Left ventricle myocardium superior (tissue), 1 donor: ENCODE results near the gene NEK4. TPM values are rescaled to one million over a fixed set of nuclear protein-coding genes. Genes with fewer than 3 reads are reported as not detected.

Experiments
- ATAC-seq: fragments of 200-7000 bp; cut with Tn5 transposase; one replicate; pipeline ENCODE4 v1.9.1; 2020; ENCODE audit warnings: mild to moderate bottlenecking, moderate library complexity
- DNase-seq: peaks from one replicate; pipeline ENCODE4 v3.0.0-alpha.2; 2020
- intact Hi-C: fragments of 100-400 bp; cut with micrococcal nuclease; formaldehyde crosslinking; loops from one replicate; pipeline ENCODE4 v1.11.0; 2022
- long read RNA-seq: library from polyadenylated mRNA; unstranded; transcript quantifications from one replicate; pipeline ENCODE4 v2.0.0, GENCODE V29; 2021
- total RNA-seq: library from RNA; stranded (reverse); fragmentation: NEBNext Ultra II Directional; extraction: Animal tissue kit (Norgen Biotek cat#: 25700); gene quantifications from one replicate; pipeline ENCODE4 v1.2.1, GENCODE V29; 2021
- donor health status: DM: no; HTN: yes; CAD: no; lungs with severe emphysema.

NEK4 gene
- 21.3 TPM for total RNA-seq
- long read RNA-seq, full-length matches to known transcripts: 9 of 24 reads
- long read RNA-seq, partial matches to known transcripts: 7 of 24 reads
- long read RNA-seq, other reads (novel, unspliced or antisense): 8 of 24 reads

DNA sequence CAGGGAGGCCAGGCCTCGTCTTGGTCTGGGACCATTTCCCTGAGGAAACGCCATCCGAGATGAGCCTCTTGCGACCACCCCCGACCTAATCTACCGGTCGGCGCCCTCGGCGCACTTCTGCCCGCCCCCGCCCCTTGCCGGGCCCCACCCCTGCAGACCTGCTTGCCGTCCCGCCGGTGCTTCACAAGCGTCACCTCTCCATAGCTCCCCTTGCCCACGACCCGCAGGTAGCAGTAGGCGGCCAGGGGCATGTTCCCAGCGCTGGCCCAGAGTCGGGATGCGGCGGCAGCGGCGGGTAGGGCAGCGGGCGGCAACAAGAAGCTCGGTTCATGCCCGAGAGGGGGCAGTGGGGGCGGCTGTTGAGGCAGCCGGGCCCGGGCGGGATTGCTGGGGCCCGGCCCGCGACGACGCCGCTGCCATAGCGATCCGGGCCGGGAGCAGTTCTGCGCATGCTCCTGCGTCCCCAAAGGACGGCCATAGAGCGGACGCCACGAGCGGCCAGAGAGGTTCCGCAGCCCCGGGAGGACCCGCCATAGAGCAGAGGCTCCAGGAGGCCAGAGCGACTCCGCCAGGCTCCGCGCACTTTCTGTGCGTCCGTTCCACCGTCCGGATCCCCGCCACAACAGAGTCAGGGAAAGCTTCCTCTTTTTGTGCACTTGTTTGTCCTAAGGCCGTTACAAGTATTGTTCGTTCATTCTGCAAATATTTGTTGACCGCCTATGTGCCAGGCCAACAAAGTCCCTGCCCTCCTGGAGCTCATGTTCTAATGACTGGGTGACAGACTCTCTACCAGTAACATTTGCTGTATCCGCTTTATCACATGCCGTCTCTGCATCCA is at the start of gene NEK4:
NEK4 (minus strand) TSS at position 445 of the 838 bp plus-strand sequence; CDS start at position 251, 194 bp downstream.
- intact Hi-C loops: no loop called here
- peak; percentile 100 for ATAC-seq
- peak; percentile 97 for DNase-seq

DNA sequence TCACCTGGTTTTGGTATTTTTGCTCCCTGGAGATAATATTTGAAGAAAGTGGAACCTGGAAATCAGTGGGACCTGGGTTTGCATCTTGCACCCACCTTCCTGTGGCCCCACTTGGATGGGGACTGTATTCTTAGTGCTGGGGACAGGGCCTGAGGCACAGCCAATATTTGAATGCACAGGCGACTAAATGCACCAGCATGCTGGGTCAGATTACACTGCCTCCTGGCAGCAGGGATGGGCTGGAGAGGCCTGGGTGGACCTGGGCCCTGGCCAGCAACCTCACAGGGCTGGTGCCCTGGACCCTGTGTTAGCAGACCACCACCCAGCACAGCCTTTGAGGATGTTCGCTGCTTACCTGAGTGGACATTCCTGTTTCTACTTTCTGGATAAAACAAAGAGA is 49.2 kb upstream of the NEK4 start:
- intact Hi-C loops: no loop called here
- no peak for ATAC-seq

DNA sequence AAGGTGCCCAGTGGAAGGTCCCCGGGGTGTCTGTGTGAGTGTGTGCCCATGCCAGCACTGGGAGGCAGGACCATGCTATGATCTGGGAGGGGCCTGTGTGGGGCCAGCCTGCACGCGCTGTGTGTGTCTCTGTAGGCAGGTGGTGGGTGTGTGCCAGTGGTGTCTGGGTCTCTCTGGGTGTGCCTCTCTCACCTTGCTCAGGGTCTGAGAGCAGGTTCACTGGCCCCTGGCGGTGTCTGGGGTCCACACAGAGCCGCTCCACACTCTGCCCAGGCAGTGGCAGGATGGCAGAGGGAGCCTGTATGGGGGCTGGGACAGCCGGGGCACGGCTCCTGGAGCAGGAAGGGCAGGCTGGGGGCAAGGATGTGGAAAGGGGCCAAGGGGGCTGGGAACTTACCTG is 47.1 kb upstream of the NEK4 start:
- no peak for ATAC-seq
- DNase-seq: no peak
- intact Hi-C loops: no loop called here

More for the DNA sequence above, 49.2 kb upstream of the NEK4 start:
- DNase-seq: no peak

DNA sequence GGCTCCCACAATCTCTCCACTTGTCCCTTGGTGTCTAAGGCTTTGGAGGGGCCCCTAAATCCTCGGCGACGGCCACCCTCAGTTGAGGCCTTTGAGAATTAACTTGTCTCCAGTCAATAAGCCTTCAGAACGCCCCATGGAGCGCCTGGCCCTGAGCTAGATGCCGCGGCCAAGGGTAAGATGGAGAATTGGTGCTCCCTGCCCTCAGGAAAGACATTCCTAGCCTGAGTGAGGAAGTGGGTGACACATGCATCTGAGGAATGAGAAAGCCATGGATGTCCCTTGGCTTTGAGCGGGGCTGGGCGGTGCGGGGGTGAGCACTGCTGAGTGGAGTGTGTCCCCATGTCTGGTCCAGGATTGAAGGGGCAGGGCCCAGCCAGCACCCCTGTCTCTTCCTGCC is 46.5 kb upstream of the NEK4 start:
- DNase-seq (no peak), ATAC-seq (no peak)
- intact Hi-C loops: no loop called here

DNA sequence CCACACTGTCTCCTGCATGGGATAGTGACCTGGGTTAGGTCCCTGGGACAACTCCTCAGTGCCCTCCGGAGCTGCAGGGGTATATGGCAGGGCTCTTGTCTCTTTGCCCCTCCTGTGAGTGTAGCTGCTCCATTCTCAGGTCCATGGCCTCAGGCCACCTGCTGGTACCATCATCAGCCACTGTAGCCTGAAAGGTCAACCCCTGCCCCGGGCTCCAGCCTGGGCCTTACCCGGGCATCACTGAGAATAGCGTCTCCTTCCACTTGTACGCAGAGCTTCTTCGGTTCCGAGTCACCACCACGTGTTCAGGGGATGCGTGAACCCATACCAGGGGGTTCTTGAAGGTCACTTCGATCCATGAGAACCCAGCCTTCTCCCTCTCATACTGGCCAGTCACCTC is 45.9 kb upstream of the NEK4 start:
- intact Hi-C loops: no loop called here
- no peak for DNase-seq
- ATAC-seq: no peak

DNA sequence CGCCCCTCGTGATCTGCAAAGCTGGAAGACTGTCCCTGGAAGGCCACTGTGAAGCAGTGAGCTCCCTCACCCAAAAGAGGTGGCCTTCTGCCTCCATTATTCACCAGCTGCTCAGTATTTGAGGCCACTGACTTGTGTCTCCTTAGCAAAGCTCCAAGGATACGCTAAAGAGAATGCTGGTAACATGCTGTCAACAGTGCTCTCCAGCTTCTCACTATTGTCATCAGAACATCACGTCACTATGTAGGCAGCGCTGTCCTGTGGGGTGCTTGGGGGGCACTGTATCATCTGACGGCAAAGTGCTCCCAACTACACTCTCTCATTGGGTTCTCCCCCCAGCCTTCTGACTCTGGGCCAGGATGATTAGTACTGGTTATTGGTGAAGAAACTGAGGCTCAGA is 45.5 kb upstream of the NEK4 start:
- DNase-seq (no peak), ATAC-seq (no peak)
- intact Hi-C loops: no loop called here

- intact Hi-C loops: no loop called here
- no peak for DNase-seq
- ATAC-seq: no peak
These were observed 43.1 kb upstream of the NEK4 start for GRCh38 chr3:52813810-52814209.

GRCh38 chr3:52811452-52812011 is 40.8 kb upstream of the NEK4 start:
- intact Hi-C loops: no loop called here
- DNase-seq (no peak), ATAC-seq (no peak)

GRCh38 chr3:52810923-52811322 is 40.2 kb upstream of the NEK4 start:
- no peak for ATAC-seq
- DNase-seq: no peak
- intact Hi-C loops: no loop called here

DNA sequence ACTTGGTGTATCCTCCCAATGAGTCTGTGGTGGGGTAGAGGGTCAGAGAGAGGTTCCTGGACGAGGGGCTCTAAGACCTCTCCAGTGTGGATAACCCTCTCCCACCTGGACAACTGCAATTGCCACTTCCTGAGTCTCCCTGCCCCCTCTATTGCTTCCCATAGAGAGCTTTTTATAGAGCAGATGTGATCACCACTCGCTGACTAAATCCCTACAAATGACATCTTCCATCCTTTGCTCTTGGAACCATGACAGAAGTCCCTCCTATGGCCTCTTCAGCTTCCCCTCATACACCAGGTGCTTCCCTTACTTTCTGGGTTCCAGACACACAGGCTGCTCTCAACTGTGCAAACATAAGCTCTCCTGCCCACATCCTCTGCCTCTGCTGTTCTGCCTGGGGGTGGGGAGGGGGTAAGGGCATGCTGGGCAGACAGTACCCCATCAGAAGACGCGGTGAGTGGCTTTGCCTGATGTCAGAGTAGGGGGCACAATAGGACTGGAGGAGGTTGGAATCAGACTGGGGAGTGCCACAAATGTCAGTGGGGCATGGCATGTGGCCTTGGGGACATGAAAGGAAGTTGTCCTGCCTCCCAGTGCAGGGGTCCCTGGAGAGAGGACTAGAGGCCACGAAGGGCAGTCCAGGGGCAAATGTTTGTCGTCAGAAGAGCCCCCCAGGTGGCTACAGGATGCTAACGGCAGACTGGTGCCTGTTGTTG is 39.1 kb upstream of the NEK4 start:
- intact Hi-C loops: no loop called here
- DNase-seq (no peak), ATAC-seq (no peak)

GRCh38 chr3:52809149-52809548 is 38.4 kb upstream of the NEK4 start:
- DNase-seq (no peak), ATAC-seq (no peak)
- intact Hi-C loops: no loop called here

DNA sequence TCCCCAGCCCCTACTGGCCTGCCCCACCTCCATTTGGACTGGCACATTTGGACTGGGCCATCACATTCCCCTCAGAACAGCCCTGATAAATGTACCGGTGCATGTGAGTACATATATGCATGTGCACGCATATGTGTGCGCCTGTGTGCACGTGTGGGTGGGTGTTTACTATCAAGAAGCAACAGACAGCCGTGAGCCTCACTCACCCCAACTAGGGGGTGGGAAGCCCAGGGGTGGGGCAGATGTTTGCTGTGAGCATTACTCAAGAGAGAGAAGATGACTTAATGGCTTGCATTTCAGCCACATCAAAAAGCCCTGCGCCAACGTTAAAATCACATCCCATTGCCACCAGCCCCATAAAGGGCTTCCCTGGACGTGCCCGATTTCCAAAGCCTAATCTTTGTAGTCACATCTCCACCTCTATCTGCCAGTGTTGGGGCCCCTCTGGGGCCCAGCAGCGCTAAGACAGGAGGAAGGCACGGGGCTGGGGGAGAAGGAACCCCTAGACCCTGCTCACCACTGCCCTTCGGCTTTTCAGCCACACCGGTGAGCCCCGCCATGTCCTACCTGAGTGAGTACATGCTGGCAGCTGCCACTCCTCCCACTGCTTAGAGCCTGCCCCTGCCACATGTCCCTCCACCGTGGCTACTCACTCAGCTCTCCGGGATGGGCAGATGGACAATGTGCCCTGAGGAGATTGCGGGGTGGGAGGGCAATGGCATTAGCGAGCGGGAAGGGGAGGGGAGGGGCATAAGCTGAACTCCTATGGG is 34.7 kb upstream of the NEK4 start:
- ATAC-seq (no peak), DNase-seq (no peak)
- intact Hi-C loops: no loop called here

DNA sequence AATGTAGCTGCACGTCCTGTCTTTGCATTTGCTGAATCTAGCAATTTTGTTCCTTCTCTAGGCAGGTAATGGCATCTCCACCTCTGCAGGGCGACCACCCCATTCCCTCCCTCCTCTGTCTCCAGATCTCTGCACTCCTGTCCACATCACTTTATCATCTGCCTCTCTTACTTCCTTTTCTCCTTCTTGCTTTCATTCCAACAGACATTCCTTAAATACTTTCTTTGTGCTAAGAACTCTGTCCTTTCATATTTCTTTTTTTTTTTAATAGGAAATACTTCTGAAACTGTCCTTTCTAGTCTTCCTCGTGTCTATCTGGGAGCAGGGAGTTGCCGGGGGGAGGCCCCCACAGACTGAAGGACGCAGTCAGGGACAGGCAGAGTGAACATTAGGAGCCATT is 31.1 kb upstream of the NEK4 start:
- DNase-seq: no peak
- intact Hi-C loops: no loop called here
- no peak for ATAC-seq

- DNase-seq (no peak), ATAC-seq (no peak)
- intact Hi-C loops: no loop called here
These were observed 29.3 kb upstream of the NEK4 start for GRCh38 chr3:52800079-52800478.

GRCh38 chr3:52798978-52799476 is 28.3 kb upstream of the NEK4 start:
- no peak for DNase-seq
- intact Hi-C loops: no loop called here
- ATAC-seq: no peak

DNA sequence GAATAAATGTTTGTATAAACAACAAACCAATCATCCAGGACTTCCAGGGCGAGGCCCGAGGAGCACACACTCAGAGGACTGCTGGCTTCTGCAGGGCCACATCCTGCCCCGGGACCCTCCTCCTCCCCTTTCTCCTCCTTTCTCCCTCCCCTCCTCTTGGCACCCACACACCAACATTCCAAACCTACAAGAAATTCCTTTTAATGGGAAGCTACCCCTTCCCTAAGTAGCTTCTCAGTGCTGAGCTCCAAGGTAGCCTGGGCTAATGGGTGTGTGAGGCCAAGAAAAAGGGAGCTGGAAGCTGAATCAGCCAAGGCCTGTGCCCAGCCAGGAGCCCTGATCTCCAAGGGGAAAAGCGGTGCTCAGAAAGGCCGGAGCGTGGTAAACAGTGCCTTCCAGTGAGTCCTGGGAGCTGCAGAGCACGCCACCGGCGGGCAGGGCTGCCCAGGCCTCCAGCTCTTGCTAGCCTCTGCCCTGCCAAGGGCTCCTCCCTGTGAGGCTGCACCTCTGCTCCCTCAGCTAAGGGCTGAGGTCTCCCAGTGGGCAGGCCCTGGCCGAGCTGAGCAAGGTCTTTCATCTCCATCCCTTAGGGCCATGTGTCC is 27.7 kb upstream of the NEK4 start:
- ATAC-seq (no peak), DNase-seq (no peak)
- intact Hi-C loops: no loop called here

GRCh38 chr3:52796411-52796810 is 25.7 kb upstream of the NEK4 start:
- DNase-seq (no peak), ATAC-seq (no peak)
- intact Hi-C loops: no loop called here

DNA sequence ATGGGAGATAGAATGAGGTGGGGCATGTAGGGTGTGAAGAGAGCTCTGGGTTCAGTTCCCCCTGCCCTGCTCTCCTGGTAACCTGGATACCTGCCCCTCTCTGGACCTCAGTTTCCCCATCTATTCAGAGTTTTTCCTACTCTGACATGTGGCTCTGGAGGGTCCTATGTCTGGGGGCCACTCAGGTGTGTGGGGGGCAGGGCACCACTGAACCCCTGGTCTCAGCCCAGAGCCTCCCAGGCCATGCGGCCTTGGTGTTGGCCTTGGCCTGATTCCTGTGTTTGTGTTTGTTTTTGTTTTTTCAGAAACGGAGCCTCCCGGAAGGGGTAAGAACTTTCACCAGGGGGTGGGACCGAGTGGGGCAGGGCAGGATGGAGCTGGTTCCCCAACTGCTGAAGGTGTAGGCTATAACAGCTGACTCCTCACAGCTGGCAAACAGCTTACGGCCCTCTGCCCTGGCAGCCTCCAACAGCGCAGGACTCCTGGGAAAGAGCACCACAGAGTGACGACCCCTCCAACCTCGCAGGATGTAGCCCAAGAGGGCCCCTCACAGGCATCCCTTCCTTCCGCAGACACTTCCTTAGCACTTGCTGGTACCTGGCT is 24.7 kb upstream of the NEK4 start:
- intact Hi-C loops: no loop called here
- no peak for ATAC-seq
- no peak for DNase-seq
